Omental fat pad (tissue), 4 donors: ENCODE data around the gene TMEFF1. TPM values are rescaled to one million over a fixed set of nuclear protein-coding genes. Genes with fewer than 3 reads are reported as not detected.
"Not testable (repeated sequence)": the region's sequence is repeated elsewhere in the genome, so short reads cannot be mapped to it uniquely, and the experiment has no call there.

ENCODE experiments used
- ATAC-seq: fragments of 150-250 bp; one replicate; pipeline ENCODE4 v1.9.1; 2016; ENCODE audit warnings: mild to moderate bottlenecking, moderate library complexity; ENCODE audit not compliant: low FRiP score
- DNase-seq: peaks from one replicate; pipeline ENCODE4 v3.0.0-alpha.2; 2019; ENCODE audit warnings: low spot score
- CTCF ChIP-seq, 3 donors: fragments of 450-650 bp; IDR thresholded peaks; one replicate each; pipeline ENCODE4 v1.5.1; 2016 to 2017; ENCODE audit warnings: antibody characterized with exemption in 3 of 3, mild to moderate bottlenecking in 3 of 3, moderate library complexity in 2 of 3
- total RNA-seq, 4 donors: library from RNA; depleted of rRNA; stranded (reverse); fragments of >200 nt; gene quantifications; one replicate each; pipeline ENCODE4 v1.1.0, GENCODE V29; 2016

TMEFF1 gene
- total RNA-seq, 4 donors from 2014 or later = 0.60 to 2.4 TPM; not detected in 2

GRCh38 chr9:100489836-100490235 is 16.9 kb downstream of the TMEFF1 start:
- no peak for TF ChIP-seq CTCF (IDR thresholded peaks at IDR 0.05)
- ATAC-seq (no peak), DNase-seq (no peak)

- DNase-seq (no peak), ATAC-seq (no peak)
- TF ChIP-seq CTCF (IDR thresholded peaks at IDR 0.05) = no peak
Observed at GRCh38 chr9:100492952-100493351, 20.0 kb downstream of the TMEFF1 start.

GRCh38 chr9:100498592-100498991 is 25.6 kb downstream of the TMEFF1 start:
- TF ChIP-seq CTCF (IDR thresholded peaks at IDR 0.05) = no peak
- ATAC-seq (no peak), DNase-seq (no peak)

GRCh38 chr9:100499460-100499859 is 26.5 kb downstream of the TMEFF1 start:
- ATAC-seq (no peak), DNase-seq (no peak)
- no peak for TF ChIP-seq CTCF (IDR thresholded peaks at IDR 0.05)

- ATAC-seq (no peak), DNase-seq (no peak)
- TF ChIP-seq CTCF (IDR thresholded peaks at IDR 0.05) = no peak
Observed at GRCh38 chr9:100499866-100500265, 26.9 kb downstream of the TMEFF1 start.

- TF ChIP-seq CTCF (IDR thresholded peaks at IDR 0.05) = no peak
- ATAC-seq = no peak
- peak; percentile 59 for DNase-seq
Observed at GRCh38 chr9:100505564-100506159, 32.7 kb downstream of the TMEFF1 start.

- ATAC-seq, DNase-seq: not testable (repeated sequence)
Observed at GRCh38 chr9:100507350-100507749, 34.4 kb downstream of the TMEFF1 start.
